GM12875 (cell line): ENCODE results near the gene KLHL3.

Experiments
- H3K4me3 ChIP-seq: one replicate; pipeline ENCODE4 v1.5.1; 2011; ENCODE audit warnings: low read depth, low read length, control low read depth
- CTCF ChIP-seq: IDR thresholded peaks from 2 replicates; pipeline ENCODE4 v1.5.1; 2011; ENCODE audit warnings: low read depth, mild to moderate bottlenecking, control low read depth, inconsistent platforms, low read length, moderate library complexity, borderline replicate concordance; ENCODE audit not compliant: insufficient read depth

The KLHL3 gene

GRCh38 chr5:137710086-137710485 is 25.8 kb downstream of the KLHL3 start:
- TF ChIP-seq CTCF = no peak
- no peak overlapping the region for H3K4me3 ChIP-seq

- no peak overlapping the region for H3K4me3 ChIP-seq
- no peak for TF ChIP-seq CTCF
Observed at GRCh38 chr5:137708796-137709559, 26.9 kb downstream of the KLHL3 start.

- H3K4me3 ChIP-seq = no peak overlapping the region
- TF ChIP-seq CTCF = no peak
Observed at GRCh38 chr5:137708062-137708461, 27.8 kb downstream of the KLHL3 start.

GRCh38 chr5:137706841-137707240 is 29.0 kb downstream of the KLHL3 start:
- H3K4me3 ChIP-seq = no peak overlapping the region
- no peak for TF ChIP-seq CTCF

GRCh38 chr5:137705106-137705505 is 30.8 kb downstream of the KLHL3 start:
- TF ChIP-seq CTCF = no peak
- H3K4me3 ChIP-seq = no peak overlapping the region

- no peak overlapping the region for H3K4me3 ChIP-seq
- no peak for TF ChIP-seq CTCF
Observed at GRCh38 chr5:137703565-137703964, 32.3 kb downstream of the KLHL3 start.

- no peak overlapping the region for H3K4me3 ChIP-seq
- no peak for TF ChIP-seq CTCF
Observed at GRCh38 chr5:137700282-137700680, 35.6 kb downstream of the KLHL3 start.
